NT2/D1 (cell line): ENCODE results near the gene VEZT.

ENCODE experiments used
- YY1 ChIP-seq: IDR thresholded peaks from 2 replicates; pipeline ENCODE4 v1.6.1; 2011; ENCODE audit not compliant: insufficient read length, insufficient read depth
- ZNF274 ChIP-seq: IDR thresholded peaks from 2 replicates; pipeline ENCODE4 v1.6.1; 2011; ENCODE audit warnings: mild to moderate bottlenecking, low read depth, low read length

GRCh38 chr12:95216711-95217376, 763 bp upstream of the VEZT start:
- TF ChIP-seq ZNF274 = no peak
- TF ChIP-seq YY1 = no peak
